NCI-H1105 (cell line): ENCODE measurements around the gene TRAF2.
"Not testable (repeated sequence)": the region's sequence is repeated elsewhere in the genome, so short reads cannot be mapped to it uniquely, and the experiment has no call there.

Source experiments
- DNase-seq: peaks from one replicate; lab custom pipeline; 2025; lab: John Stamatoyannopoulos, UW

The TRAF2 gene

DNA sequence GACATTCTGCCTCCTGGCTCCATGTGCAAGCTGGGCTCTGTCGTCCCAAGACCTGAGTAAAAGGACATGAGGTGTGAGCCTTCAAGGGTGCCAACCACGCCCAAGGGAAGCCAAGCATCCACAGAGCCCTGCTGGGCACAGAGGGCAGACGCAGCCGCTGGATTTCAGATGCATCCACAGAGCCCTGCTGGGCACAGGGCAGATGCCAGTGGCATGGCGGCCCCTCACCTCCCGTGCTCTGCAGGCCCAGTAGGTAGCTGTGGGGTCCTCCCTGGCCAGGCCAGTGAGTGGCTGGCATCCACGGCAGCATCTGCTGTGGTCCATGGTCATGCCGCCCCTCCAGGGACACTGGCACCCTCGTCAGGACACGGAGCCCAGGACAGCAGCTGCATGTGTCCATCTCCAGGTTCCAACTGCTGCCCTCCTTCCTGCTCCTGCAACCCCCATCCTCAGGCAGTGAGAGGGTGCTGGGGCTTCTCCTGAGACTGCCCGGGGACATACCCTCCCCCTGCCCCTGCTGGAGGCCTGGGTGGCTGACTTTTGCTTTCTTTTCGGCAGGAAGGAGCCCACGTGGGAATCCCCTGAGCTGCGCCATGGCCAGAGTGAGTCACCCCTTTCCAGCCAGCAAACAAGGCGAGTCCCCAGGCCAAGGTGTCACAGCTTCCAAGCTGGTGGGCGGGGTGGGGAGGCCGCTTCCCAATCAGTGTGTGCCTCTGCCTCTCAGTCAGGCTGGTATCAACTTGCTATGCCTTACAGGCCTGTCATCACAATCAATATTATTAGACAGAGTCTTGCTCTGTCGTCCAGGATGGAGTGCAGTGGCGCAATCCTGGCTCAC, 4.0 kb upstream of the TRAF2 start:
- no peak for DNase-seq

GRCh38 chr9:136882947-136883283, 3.4 kb upstream of the TRAF2 start:
- DNase-seq = not testable (repeated sequence)

GRCh38 chr9:136883670-136884069, 2.6 kb upstream of the TRAF2 start:
- not testable (repeated sequence) for DNase-seq

- peak; percentile 1 for DNase-seq
Measured at GRCh38 chr9:136886610-136887597, 588 bp downstream of the TRAF2 start.

- no peak for DNase-seq
Measured at GRCh38 chr9:136888454-136888853, 2.1 kb downstream of the TRAF2 start.

DNA sequence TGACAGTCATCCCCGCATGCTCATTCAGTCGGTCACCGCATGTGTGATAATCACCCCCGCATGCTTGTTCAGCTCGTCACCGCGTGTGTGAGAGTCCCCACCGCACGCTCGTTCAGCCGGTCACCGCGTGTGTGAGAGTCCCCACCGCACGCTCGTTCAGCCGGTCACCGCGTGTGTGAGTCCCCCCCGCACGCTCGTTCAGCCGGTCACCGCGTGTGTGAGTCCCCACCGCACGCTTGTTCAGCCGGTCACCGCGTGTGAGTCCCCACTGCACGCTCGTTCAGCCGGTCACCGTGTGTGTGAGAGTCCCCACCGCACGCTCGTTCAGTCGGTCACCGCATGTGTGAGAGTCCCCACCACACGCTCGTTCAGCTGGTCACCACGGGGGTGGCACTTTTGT, 3.5 kb downstream of the TRAF2 start:
- no peak for DNase-seq

DNA sequence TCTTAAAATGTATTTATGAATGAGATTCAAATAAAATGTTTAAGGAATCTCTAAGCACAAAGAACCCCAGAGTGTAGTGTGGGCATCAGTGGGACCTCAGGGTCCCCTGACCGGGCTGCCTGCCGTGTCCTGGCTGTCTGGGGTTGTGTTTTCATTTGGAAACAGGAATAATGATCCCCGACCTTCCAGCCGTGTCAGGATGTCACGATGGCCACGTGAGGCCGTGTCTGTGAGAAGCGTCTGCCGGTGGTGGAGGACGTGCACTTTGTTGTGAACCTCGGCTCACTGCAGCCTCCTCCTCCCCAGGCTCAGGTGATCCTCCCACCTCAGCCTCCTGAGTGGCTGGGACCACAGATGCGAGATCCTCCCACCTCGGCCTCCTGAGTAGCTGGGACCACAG, 4.3 kb downstream of the TRAF2 start:
- no peak for DNase-seq

- no peak for DNase-seq
Measured at GRCh38 chr9:136896027-136896426, 9.7 kb downstream of the TRAF2 start.

DNA sequence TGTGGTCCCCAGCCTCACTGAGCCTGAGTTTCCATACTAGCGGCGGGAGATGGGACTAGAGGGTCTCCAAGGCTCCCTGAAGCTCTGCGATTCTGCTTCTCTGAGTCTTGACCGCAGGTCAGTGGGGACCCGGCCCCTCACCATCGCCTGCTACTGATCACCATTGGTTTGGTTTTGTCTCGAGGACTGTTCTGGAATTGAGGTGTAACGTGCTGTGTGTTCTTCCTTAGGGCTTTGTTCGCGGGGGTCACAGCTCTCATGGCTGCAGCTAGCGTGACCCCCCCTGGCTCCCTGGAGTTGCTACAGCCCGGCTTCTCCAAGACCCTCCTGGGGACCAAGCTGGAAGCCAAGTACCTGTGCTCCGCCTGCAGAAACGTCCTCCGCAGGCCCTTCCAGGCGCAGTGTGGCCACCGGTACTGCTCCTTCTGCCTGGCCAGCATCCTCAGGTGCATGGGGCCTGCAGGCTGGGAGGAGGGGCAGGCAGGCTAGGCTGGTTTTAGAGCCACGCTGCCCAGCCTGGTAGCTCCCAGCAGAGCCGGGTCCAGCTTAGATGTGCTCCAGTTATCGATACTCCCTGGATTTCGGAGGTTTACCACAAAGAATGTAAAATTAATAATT, 12.3 kb downstream of the TRAF2 start:
- no peak for DNase-seq

DNA sequence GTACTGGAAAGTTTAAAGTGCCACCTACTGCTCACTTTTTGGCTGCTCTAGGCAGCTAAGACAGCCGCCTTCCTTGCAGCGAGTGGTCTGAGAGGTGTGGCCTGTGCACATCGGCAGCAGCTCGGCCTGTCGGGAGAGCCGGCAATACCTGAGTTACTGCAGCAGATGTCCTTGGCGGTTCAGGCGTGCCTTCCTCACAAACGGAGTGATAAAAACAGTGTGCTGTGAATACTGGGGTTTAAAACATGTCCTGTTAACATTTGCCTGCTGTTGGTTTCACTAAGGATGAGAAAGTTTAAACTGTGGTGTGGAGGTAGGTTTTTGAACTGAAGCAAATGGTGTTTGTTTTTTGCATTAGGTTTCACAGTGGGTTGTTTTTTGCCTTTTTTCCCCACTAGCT, 12.9 kb downstream of the TRAF2 start:
- DNase-seq = no peak

DNA sequence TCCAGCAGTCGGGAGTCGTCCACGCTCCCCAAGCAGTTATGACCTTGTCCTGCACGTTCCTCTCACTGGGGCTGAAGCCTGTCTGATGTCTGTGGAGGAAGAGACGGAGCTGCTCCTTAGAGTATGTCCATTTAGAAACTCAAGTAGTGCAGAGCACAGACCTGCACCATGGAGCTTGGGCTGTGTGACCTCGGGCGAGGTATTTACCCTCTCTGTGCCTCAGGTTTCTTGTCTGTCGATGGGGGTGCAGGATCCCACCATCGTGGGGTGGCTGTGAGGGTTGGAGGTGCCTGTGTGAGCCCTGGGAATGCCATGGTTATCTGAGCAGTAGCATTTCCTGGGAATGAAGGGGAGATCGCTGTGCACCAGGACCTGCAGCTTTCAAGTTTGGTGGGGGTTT, 14.2 kb downstream of the TRAF2 start:
- no peak for DNase-seq

DNA sequence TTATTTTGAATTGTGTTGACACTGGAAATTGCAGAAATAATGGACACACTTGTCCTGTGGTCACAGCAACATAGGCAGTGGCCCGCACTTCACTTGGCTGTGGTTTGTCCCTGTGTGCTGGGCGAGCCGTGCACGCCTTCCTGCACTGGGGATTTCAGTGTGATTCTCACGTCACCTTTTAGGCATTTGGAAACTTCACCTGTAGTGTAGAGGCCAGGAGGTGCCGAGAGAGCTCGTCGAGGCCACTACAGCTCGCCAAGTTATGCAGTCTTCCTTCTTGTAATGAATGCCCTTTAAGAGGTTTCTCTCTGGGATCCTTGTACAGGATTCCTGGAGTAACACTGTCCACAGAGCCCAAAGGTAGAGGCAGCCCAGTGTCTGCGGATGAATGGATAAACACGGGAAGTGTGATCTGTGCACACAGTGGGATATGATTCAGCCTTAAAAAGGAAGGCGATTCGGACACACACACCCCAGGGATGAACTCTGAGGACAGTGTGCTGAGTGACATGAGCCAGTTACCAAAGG, 14.7 kb downstream of the TRAF2 start:
- no peak for DNase-seq

DNA sequence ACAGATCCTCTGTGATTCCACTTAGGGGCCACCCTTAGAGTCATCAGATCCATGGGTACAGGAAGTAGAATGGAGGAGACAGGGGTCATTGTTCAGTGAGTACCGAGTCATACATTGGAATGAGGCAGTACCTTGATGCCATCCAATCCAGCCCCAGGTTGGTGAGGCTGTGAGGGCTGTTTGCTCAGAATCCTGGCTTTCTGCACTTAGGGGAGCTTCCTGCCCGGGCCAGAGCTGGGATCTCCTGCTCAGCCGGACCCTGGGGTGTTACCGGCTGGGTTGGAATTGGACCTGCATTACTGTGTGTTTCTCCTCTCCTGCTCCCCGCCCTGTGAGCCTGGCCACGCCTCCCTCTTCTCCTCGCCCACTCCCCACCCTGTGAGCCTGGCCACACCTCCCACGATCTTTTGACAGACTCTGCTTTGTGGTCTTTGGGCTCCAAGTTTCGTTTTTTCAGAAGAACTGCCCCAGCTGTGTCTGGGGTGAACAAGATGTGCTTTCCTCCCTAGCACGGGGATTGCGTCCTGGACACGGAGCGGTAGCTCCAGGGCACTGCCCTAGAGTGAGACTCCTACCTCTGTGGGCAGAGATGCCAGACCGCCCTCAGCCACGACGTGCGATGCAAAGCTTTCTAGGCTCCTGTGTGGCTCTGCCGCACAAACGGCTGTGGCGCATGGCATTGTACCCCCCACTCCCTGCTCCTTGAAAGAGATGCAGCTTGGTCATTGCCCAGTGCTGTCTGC, 15.4 kb downstream of the TRAF2 start:
- no peak for DNase-seq

- DNase-seq = no peak
Measured at GRCh38 chr9:136902259-136902821, 16.0 kb downstream of the TRAF2 start.

DNA sequence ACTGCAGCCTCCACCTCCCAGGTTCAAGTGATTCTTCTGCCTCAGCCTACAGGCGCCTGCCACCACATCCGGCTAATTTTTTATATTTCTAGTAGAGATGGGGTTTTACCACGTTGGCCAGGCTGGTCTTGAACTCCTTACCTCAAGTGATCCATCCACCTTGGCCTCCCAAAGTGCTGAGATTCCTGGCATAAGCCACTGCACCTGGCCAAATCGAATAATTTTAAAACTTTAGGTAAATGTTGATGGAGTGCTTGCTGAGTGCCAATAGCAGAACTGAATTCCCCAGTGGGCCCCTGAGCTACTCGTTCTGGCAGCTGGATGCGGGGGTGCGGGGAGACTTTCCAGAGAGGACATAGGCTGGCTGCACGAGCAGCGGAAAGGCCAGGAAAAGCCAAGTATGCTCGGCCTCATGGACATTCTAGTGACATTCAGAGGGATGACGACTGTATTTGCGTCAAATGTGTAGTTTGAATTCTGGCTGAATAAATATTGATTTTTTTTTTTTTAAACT, 16.8 kb downstream of the TRAF2 start:
- DNase-seq = no peak

DNA sequence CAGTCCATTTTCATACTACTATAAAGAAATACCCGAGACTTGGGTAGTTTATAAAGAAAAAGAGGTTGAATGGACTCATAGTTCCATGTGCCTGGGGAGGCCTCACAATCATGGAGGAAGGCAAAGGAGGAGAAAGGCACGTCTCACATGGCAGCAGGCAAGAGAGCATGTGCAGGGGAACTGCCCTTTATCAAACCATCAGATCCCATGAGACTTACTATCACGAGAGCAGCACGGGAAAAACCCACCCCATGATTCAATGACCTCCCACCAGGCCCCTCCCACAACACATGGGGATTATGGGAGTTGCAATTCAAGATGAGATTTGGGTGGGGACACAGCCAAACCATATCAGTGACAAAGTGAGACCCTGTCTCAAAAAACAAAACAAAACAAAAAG, 19.9 kb downstream of the TRAF2 start:
- no peak for DNase-seq

GRCh38 chr9:136907011-136907914, 20.9 kb downstream of the TRAF2 start:
- DNase-seq = no peak

- no peak for DNase-seq
Measured at GRCh38 chr9:136910197-136910900, 24.0 kb downstream of the TRAF2 start.

DNA sequence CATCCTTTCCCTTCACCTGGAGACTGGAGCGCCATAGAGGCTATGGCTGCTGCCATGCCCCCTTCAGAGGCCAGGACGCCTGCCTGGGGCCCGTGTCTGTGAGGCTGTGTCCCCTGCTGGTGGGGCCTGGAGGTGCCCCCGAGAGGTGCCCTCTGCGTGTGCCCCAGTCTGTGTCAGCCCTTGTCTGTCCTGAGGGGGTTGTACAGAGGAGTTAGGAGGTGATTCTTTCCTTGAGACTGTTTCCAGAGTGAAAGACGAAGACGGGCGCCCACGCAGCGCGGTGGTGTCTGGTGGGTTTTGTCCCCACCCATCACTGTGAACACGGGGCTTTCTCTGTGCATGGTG, 24.6 kb downstream of the TRAF2 start:
- DNase-seq = no peak
